HG02588 (cell line): Measurements from ENCODE around the gene RNF39.
"Not testable (repeated sequence)": the region's sequence is repeated elsewhere in the genome, so short reads cannot be mapped to it uniquely, and the experiment has no call there.

Experiments used
- ATAC-seq: cut with Tn5 transposase; IDR thresholded peaks from one replicate; pipeline ENCODE4 v1.9.1; 2021; ENCODE audit warnings: mild to moderate bottlenecking, moderate library complexity; ENCODE audit not compliant: unreplicated experiment

The RNF39 gene

GRCh38 chr6:30075094-30075789 lies at the start of gene RNF39:
Gene RNF39 (minus strand): TSS chr6:30075769. CDS start chr6:30075585, 184 bp downstream.
- no peak for ATAC-seq

GRCh38 chr6:30122515-30122914 lies 46.9 kb upstream of the RNF39 start:
- ATAC-seq: no peak

- ATAC-seq: no peak
These were observed 46.1 kb upstream of the RNF39 start for GRCh38 chr6:30121446-30122366.

- not testable (repeated sequence) for ATAC-seq
These were observed 43.1 kb upstream of the RNF39 start for GRCh38 chr6:30118691-30119090.

GRCh38 chr6:30116724-30117123 lies 41.2 kb upstream of the RNF39 start:
- no peak for ATAC-seq

- ATAC-seq: no peak
These were observed 38.3 kb upstream of the RNF39 start for GRCh38 chr6:30113841-30114240.

- no peak for ATAC-seq
These were observed 37.6 kb upstream of the RNF39 start, which contains the start of gene TRIM31 for GRCh38 chr6:30113003-30113759. Gene TRIM31 (minus strand): TSS chr6:30113090. CDS start chr6:30112805, 285 bp downstream.

GRCh38 chr6:30112402-30112994 lies 36.9 kb upstream of the RNF39 start:
- no peak for ATAC-seq

- no peak for ATAC-seq
These were observed 35.8 kb upstream of the RNF39 start for GRCh38 chr6:30111266-30111856.

GRCh38 chr6:30104661-30105060 lies 29.1 kb upstream of the RNF39 start:
- no peak for ATAC-seq

- no peak for ATAC-seq
These were observed 28.3 kb upstream of the RNF39 start for GRCh38 chr6:30103872-30104179.

GRCh38 chr6:30102970-30103871 lies 27.7 kb upstream of the RNF39 start:
- ATAC-seq: peak; percentile 42

- no peak for ATAC-seq
These were observed 26.9 kb upstream of the RNF39 start for GRCh38 chr6:30102414-30102969.

GRCh38 chr6:30101444-30102413 lies 26.2 kb upstream of the RNF39 start:
- peak; percentile 73 for ATAC-seq

GRCh38 chr6:30100585-30101443 lies 25.2 kb upstream of the RNF39 start:
- ATAC-seq: no peak

GRCh38 chr6:30100154-30100553 lies 24.6 kb upstream of the RNF39 start:
- no peak for ATAC-seq
